Vagina (tissue), 2 donors: Measurements from ENCODE around the gene TXNRD2.

ENCODE experiments used
- POLR2A ChIP-seq, 2 donors: fragments of 450-650 bp; IDR thresholded peaks; one replicate each; pipeline ENCODE4 v1.6.1; 2017; ENCODE audit warnings: antibody characterized with exemption in 2 of 2, mild to moderate bottlenecking in 2 of 2, moderate library complexity in 2 of 2
- POLR2AphosphoS5 ChIP-seq, 2 donors: sonication (generic); formaldehyde crosslinking; IDR thresholded peaks; one replicate each; pipeline ENCODE4 v1.9.0; 2017; ENCODE audit warnings: antibody characterized with exemption in 2 of 2, mild to moderate bottlenecking in 2 of 2, low read depth in 1 of 2; ENCODE audit not compliant: insufficient read depth in 1 of 2
- TF ChIP-seq, protein P1 (sequence below), 3 experiments: fragments of 450-650 bp in 2 of 3; fragments of 200-600 bp in 1 of 3; sonication (generic) in 1 of 3; IDR thresholded peaks; one replicate each; pipeline ENCODE4 v1.5.1; 2017 to 2019; ENCODE audit warnings: antibody characterized with exemption in 3 of 3, mild to moderate bottlenecking in 2 of 3, moderate library complexity in 2 of 3

DNA sequence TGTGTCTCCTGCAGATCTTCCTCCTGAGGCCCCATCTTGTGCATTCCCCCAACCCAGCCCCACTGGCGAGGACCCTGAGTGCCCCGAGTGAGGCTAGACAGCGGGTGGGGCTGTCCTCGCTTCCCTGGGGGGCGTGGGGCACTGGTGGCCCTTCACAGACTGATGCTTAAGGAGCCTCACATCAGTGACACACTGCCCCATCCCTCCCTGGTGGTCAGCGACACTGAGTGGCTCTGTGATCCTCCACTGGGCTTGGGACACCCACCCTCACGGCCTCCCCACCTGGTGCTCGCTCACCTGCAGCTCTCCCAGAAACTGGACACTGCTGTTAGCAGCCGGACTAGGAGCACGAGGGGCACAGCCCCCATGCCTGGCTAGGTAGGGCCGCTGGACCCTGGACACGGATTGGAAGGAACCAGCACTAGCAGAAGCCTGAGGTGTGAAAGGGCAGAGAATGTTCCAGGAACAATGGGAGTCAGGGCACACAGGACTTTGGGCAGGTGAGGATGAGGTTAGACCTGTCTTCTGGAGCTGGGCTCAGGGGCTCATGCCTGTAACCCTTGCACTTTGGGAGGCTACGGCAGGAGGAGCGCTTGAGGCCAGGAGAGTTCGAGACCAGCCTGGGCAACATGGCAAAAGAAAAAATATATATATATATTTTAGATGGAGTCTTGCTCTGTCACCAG, 23.2 kb upstream of the TXNRD2 start:
- TF ChIP-seq, protein P1, sequence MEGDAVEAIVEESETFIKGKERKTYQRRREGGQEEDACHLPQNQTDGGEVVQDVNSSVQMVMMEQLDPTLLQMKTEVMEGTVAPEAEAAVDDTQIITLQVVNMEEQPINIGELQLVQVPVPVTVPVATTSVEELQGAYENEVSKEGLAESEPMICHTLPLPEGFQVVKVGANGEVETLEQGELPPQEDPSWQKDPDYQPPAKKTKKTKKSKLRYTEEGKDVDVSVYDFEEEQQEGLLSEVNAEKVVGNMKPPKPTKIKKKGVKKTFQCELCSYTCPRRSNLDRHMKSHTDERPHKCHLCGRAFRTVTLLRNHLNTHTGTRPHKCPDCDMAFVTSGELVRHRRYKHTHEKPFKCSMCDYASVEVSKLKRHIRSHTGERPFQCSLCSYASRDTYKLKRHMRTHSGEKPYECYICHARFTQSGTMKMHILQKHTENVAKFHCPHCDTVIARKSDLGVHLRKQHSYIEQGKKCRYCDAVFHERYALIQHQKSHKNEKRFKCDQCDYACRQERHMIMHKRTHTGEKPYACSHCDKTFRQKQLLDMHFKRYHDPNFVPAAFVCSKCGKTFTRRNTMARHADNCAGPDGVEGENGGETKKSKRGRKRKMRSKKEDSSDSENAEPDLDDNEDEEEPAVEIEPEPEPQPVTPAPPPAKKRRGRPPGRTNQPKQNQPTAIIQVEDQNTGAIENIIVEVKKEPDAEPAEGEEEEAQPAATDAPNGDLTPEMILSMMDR (IDR thresholded peaks at IDR 0.05), result no peak
- TF ChIP-seq POLR2A (IDR thresholded peaks at IDR 0.05) (no peak), POLR2AphosphoS5 (IDR thresholded peaks at IDR 0.05; ENCODE audit: insufficient read depth in 1 of 2, low read depth in 1 of 2) (no peak)
